ENCODE results near the gene SEZ6.

The SEZ6 gene

DNA sequence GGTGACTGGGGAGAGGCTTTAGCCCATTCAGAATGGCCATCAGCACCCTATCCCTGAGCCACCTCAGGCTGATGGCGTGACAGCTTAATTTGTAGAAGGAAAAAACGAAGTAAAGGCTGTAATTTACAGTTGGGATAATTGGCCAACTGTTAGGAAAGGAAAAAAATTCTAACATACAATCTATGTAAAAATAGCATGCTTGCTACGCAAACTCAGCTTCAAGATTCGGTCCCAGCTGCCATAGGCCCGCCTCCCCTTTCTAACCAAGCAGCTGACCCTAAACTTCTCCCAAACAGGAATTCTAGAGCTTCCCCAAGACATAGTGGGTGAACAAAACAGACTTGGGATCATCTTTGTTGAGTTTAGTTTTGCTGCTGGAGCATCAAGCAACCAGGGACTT, 4.9 kb downstream of the SEZ6 start:
- DNase-seq (ENCODE audit: low spot score), result no peak

DNA sequence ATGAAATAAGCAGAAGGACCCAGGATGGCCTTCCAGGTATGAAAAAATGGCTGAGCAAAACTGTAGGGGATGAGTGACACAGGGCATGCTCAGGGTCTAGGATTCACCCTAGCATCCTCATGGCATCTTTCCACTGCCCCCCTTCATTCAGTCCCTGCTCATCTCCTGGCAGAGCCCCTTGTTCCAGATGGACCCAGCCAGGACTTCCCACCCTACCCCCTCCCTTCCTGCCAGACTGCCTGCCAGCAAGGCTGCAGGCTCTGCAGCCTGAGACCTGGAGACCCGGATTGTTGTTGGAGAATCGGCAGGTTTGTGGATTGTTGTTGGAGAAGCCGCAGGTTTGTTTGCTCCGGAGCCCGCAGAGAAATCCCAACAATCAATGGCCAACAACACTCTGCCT, 6.6 kb downstream of the SEZ6 start:
- DNase-seq (ENCODE audit: low spot score), result no peak

DNA sequence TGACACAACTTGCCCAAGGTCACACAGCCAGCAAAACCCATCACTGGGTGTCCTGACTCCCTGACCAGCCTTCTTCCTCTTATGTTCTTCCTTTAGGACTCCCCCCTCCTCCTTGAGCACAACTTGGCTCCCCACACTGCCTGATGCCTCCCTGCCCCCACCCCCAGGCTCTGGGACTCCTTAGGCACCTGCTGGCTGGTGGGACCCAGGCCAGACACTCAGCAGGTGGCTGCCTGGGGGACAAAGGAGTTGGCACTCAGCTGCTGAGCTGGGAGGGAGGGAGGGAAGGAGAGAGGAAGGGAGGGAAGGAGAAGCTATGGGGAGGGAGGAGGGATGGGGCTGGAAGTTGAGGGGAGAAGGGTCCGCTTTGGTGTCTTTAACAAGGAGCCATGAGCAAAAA, 8.0 kb downstream of the SEZ6 start:
- no peak for DNase-seq (ENCODE audit: low spot score)

DNA sequence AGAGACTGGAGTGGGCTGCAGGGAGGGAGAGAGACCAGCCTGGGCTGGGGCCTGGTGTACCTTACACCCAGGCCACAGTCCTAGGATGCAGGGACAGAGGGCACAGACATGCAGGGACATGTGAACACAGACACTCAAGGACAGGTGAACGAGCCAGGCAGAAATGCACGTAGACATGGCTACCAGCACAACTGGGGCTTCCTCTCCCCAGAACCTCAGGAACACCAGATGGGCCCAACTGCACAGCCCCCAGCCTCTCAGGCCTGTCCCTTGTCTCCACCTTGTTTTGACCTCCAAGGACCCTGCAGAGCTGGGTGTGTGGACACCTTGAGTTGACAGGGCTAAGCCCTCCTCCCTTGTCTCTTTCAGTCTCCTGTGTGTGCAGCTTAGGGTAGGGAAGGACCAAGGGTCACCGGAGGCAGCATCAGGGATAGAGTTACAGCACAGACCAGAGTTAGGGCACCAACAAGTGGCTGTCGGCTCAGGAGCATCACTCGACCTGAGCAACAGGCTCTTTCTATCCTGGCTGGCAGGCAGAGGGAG, 9.2 kb downstream of the SEZ6 start:
- no peak for DNase-seq (ENCODE audit: low spot score)

DNA sequence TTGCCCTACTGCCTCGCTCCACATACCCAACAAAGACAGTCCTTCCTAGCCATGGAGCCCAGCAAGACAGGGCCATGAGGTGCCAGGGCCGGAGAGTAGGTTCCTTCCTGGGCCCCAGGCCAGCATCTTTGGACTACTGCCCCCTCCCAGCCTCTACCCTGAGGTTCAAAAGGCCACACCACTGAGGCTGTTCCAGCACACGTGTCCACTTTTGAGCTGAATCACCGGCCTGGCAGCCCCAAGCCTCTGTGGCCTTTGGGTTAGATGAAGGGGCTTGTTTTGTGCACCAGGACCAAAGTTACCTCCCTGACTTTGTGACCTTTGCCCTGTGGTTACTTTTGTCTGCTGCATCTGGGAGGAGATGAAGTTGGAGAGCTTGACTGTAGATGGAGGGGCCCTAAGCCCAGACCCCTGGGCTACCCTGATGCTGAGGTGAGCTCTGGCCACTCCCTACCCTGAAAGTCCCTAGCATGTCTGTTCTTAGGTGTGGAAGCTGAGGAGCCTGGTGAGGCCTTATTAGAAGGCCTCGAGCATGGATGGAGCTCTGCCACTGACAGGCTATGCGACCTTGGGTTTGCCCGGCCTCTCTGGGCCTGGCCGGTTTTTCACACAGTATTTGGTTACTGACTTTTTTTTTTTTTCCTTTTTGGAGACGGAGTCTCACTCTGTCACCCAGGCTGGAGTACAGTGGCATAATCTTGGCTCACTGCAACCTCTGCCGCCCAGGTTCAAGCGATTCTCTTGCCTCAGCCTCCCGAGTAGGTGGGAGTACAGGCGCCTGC, 12.0 kb downstream of the SEZ6 start:
- DNase-seq (ENCODE audit: low spot score), result no peak

DNA sequence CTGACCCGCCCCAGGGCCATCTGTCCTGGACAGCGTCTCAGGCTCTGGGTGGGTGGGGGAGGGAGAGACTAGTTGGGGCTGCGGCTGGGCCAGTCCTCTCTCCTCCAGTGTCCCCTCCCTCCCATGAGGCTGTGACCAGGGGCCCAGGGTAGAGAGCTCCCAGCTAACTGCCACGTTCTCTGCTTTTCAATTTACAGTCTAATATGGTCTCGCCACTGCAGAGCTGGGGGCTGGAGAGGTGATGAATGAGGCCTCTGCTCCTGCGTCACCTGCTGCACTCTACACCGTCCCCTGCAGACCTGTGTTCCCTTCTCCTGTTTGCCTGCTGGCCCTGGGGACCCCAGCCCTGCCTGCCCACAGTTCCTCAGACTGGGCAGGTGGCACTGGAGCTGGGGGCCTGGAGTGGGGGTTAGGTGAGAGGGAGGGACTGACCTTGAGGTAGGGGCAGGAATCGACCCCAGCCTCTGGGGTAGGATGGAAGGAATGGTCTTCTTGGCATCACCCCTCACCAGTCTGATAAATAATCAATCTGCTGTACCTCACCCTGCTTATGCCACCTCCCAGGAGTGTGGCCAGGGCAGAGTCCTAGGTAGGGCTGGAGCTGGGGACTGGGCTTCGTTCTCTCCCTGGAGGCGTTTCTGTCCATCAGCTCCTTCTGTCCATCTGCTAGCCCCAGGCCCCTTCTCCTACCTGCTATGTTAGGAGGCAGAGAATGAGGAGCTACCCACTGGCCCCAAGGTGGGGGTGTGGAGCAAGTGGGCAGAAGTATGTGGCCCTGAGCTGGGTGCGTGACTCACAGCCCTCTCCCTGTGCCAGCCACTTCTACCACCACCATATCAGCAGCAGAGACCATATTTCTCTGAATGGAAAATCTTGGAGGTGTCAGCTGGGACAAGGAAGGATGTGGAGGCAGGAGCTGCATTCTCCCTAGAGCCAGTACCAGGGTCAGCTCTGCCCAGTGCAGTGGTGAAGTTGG, 12.9 kb downstream of the SEZ6 start:
- DNase-seq (ENCODE audit: low spot score), result no peak

- DNase-seq (ENCODE audit: low spot score), result no peak
These were observed 13.6 kb downstream of the SEZ6 start for GRCh38 chr17:28992185-28992584.

- no peak for DNase-seq (ENCODE audit: low spot score)
These were observed 14.1 kb downstream of the SEZ6 start for GRCh38 chr17:28991779-28992178.

DNA sequence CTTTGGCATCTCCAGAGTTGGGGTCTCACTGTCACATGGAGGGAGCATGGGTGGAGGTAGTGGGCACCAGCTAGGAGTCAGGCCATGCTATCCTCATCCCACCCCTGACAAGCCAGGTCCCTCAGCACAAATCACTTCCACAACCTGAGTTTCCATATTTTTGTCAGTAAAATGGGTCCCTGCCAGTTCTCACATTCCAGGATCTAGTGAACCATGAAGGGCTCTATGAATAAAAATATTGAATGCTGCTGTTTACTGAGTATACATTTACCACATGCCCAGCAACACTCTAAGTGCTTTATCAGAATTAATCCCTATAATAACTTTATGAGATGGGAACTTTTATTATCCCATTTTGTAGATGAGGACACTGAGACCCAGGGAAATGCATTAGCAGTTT, 16.8 kb downstream of the SEZ6 start:
- no peak for DNase-seq (ENCODE audit: low spot score)

GRCh38 chr17:28988475-28988874, 17.4 kb downstream of the SEZ6 start:
- no peak for DNase-seq (ENCODE audit: low spot score)

- DNase-seq (ENCODE audit: low spot score), result no peak
These were observed 18.8 kb downstream of the SEZ6 start for GRCh38 chr17:28986714-28987655.

DNA sequence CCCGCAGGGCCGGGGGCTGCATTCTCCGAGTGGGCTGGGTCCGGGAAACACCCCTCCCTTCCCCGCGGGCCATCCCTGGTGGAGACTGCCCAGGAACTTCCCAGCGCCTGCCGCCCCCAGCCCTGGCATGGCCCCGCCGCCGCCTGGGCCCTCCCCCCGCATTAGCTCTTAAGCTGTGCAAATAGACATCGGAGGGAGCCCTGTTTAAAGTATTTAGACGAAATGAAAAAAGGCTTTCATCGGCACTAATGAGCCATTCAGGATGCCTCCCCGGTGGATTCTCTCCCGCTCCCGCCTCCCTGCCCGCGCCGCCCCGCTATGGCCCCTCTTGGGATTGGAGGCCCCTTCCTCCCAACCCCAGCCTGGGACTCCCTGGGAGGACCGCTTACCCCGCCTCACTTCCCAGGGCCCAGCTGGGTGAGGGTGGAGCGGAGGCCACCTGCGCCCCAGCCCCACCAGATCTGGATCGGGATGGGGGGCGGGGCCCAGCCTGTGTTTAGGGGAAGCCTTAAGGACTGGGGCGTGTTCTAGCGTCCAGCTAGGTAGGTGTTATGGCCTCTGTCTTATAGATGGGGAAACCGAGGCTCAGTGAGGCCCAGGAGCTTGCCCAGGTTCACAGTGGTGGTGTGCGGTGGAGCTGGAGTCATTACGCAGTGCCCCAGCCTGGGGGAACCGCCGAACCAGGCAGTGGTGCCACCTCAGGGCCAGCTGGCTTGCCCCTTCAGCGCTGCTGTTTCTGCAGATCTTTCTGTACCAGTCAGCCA, 19.7 kb downstream of the SEZ6 start:
- no peak for DNase-seq (ENCODE audit: low spot score)

DNA sequence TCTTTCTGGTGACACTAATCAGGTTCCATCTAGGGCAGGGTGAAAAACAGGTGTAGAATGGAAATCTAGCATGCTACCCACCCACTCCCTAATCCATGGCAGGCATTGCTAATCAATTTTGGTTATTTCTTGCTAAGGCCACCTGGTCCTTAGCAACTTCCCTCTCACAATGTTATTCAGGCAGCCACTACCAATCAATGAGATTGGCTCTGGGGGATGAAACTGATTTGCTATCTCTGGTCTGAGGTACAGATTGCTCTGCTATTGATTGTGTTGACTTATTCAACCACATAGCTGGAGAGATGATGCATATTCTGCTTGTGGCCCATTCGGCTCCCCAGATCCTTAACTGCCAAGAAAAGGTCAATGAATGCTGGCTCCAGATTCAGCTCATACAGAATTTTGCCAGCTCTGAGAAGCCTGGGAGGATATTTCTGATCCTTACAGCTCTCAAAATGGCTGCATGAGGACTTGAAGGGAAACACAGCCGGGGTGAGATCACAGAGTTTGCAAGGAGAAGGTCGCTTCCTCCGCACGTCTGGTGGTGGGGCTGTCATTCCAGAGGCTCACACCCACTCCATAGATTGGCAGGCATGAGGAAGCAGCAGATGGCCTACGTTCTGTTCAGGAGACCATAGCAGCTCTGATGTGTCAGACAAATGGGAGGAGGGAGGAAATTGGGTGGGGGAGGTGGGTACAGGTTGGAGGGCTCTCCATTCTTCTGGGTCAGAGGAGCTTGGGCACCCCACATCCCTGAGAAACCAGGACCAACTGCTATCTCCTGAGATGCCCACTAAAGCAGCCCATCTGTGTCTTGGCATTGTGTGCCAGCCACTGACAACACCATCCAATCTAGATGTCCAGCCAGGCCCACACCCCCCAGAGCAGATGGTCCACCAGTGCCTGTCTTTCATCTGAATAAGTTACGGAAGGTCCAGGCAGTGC, 22.3 kb downstream of the SEZ6 start:
- no peak for DNase-seq (ENCODE audit: low spot score)

DNA sequence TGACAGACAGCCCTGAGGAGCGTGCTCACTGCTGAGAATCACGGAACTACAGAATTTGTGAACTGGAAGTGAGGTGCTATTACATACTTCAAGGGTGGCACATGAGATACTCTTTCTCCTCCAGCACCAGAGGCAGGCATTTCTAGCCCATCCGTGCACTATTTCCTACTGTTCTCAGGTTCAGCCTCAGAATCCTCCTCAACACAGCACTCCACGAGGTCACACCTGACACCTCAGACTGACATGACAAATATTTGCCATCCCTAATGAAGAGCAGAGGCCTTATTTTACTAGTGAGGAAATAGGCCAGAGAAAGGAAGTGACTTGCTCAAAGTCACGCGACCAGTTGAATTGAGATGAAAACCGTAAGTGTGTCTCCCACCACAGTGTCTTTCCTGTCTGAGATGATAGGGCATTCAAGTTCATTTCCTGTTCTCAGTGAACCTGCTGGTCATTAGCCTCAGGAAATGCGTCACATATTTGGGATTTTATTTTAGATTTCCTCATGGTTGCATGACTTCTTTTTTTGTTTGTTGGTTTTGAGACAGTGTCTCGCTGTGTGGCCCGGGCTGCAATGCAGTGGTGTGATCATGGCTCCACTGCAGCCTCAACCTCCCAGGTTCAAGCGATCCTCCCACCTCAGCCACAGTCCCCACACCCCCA, 23.6 kb downstream of the SEZ6 start:
- DNase-seq (ENCODE audit: low spot score), result no peak

GRCh38 chr17:28978356-28978964, 27.4 kb downstream of the SEZ6 start:
- DNase-seq (ENCODE audit: low spot score), result no peak

DNA sequence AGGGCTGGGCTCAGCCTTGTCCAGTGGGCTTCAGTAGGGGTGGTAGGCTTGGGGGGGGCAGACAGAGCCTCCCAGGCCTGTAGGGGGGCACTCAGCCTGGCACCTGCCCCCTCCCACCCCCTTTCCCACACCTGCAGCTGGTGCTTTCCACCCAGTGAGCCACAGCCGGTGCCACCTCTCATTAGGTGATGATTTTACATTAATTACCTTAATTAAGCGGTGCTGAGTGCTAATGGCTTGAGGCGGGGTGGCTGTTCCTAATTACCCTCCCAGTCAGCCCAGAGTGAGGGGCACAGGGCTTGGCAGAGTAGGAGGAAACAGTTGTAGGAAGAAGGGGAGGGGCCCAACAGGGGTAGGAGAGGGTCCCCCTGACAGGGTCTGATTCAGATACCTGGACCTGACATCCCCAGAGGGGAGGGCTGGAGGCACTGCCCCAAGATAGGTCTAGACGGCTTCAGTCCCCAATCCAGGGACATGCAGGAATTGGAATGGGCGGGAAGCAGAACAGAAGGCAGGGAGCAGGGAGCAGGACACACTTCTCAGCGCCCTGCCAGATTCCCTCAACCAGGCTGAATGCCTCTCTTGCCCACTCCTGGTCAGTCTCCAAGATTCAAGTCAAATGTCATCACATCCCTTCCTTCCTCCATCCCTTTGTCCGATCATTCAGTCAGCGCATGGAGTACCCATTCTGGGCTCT, 28.0 kb downstream of the SEZ6 start:
- no peak for DNase-seq (ENCODE audit: low spot score)

- DNase-seq (ENCODE audit: low spot score), result no peak
These were observed 30.2 kb downstream of the SEZ6 start for GRCh38 chr17:28975646-28976045.

- DNase-seq (ENCODE audit: low spot score), result no peak
These were observed 30.8 kb downstream of the SEZ6 start for GRCh38 chr17:28975031-28975430.

Data from LoVo (cell line).